ENCODE results near the gene MCF2L2. TPM values are rescaled to one million over a fixed set of nuclear protein-coding genes. Genes with fewer than 3 reads are reported as not detected.

The MCF2L2 gene
- total and polyA plus RNA-seq, 2 donors (not counting 1 experiment from before 2014, with no cell fraction given) = 0.03 to 1.6 TPM

DNA sequence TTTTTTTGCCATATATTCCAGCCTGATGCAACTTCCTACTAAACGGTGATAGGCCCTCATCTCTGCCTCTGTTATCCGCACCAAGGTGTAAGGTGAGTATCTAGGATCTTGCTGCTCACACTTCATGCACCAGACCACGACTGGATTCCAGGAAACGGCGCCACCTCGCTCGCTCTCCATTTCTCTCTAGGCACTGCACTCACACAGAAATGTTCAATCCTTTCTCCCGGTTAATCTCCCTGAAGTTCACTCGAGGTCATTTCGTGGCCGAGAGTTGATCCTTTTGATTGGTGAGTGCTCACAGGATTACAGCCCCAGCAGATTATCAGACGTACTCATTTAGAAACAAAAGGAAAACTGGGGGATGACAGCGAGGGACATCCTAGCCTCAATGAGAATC lies 28.1 kb downstream of the MCF2L2 start:
- Histone ChIP-seq H3K27ac (ENCODE audit: low read length in 2 of 2) (no peak overlapping the region), H3K4me1 (ENCODE audit: control insufficient read depth in 2 of 2, insufficient read depth in 2 of 2, low read length in 2 of 2) (no peaks in the 10 kb centered on the region), H3K9ac (ENCODE audit: low read length) (no peak overlapping the region), H3K27me3 (replicated peaks in 1 of 4; ENCODE audit: control extremely low read depth in 1 of 4, control insufficient read depth in 3 of 4, insufficient read depth in 4 of 4, low read length in 3 of 4) (peaks cover 0 to 8% (median 0%) of the 10 kb centered on the region in 4 experiments), H4K20me1 (ENCODE audit: control insufficient read depth, insufficient read depth, low read length, poor library complexity, severe bottlenecking) (no peaks in the 10 kb centered on the region), H3K4me3 (ENCODE audit: control extremely low read depth in 1 of 5, extremely low read depth in 1 of 5, insufficient read depth in 1 of 5, low read depth in 2 of 5, low read length in 4 of 5) (no peak overlapping the region), H3K4me2 (replicated peaks; ENCODE audit: low read depth, low read length, poor library complexity, severe bottlenecking) (no peak overlapping the region), H2AFZ (ENCODE audit: insufficient read depth, low read depth, low read length, poor library complexity, severe bottlenecking) (no peak overlapping the region), H3K9me3 (ENCODE audit: control extremely low read depth in 1 of 3, control insufficient read depth in 2 of 3, insufficient read depth in 1 of 3, low read length in 2 of 3) (no peaks in the 10 kb centered on the region), H3K36me3 (replicated peaks in 1 of 2; ENCODE audit: control extremely low read depth in 1 of 2, control insufficient read depth in 1 of 2, extremely low read depth in 1 of 2, insufficient read depth in 2 of 2, low read length in 1 of 2) (no peaks in the 10 kb centered on the region), H3K79me2 (ENCODE audit: control insufficient read depth, insufficient read depth, low read length) (no peaks in the 10 kb centered on the region)
- H3K27me3 Mint-ChIP-seq = peaks cover 9% of the 10 kb centered on the region
- TF ChIP-seq, protein P1, sequence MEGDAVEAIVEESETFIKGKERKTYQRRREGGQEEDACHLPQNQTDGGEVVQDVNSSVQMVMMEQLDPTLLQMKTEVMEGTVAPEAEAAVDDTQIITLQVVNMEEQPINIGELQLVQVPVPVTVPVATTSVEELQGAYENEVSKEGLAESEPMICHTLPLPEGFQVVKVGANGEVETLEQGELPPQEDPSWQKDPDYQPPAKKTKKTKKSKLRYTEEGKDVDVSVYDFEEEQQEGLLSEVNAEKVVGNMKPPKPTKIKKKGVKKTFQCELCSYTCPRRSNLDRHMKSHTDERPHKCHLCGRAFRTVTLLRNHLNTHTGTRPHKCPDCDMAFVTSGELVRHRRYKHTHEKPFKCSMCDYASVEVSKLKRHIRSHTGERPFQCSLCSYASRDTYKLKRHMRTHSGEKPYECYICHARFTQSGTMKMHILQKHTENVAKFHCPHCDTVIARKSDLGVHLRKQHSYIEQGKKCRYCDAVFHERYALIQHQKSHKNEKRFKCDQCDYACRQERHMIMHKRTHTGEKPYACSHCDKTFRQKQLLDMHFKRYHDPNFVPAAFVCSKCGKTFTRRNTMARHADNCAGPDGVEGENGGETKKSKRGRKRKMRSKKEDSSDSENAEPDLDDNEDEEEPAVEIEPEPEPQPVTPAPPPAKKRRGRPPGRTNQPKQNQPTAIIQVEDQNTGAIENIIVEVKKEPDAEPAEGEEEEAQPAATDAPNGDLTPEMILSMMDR (IDR thresholded peaks at IDR 0.05) = no peak
- TF ChIP-seq EZH2 (IDR thresholded peaks at IDR 0.05; ENCODE audit: borderline replicate concordance, insufficient read depth, low read depth, low read length, poor library complexity, severe bottlenecking) = no peak
- no peaks in the 10 kb centered on the region for H3K4me1 Mint-ChIP-seq
- no peak overlapping the region for H3K27ac Mint-ChIP-seq
- DNase-seq (no peak), ATAC-seq (ENCODE audit: low read depth) (no peak)
- ChIA-PET POLR2A (no interaction called here), CTCF (no interaction called here)
- intact Hi-C loops (cut with micrococcal nuclease) = no loop called here
- no peak overlapping the region for H3K4me3 Mint-ChIP-seq
- WGBS (ENCODE audit: insufficient coverage) = 94% methylated on average over 7 of the region's 13 CpGs
- H3K9me3 Mint-ChIP-seq (ENCODE audit: insufficient read depth) = no peaks in the 10 kb centered on the region

DNA sequence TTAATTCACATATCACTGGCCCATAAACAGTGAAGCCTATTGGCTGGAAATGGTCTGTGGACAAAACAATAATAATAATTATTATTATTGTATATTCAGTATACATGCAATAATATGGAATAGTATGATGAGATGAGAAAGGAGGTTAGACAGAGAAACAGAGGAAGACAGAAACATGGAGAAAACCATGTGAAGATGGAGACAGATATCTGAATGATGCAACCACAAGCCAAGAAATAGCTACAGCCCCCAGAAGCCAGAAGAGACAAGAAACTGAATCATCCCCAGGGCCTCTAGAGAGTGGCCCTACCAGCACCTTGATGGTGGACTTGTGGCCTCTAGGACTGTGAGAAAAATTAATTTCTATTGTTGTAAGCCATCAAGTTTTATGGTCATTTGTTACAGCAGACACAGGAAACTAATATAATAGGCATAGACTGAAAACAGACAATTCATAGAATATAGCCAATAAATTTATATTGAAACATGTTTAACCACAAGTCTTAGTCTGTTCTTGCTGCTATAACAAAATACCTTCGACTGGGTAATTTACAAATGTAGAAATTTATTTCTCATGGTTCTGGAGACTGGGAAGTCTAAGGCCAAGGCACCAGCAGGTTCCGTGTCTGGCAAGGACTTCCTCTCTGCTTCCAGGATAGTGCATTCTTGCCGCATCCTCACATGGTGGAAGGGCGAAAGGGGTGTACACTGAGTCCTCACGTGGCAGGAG lies 31.6 kb downstream of the MCF2L2 start:
- no peak for TF ChIP-seq EZH2 (IDR thresholded peaks at IDR 0.05; ENCODE audit: borderline replicate concordance, insufficient read depth, low read depth, low read length, poor library complexity, severe bottlenecking)
- TF ChIP-seq, protein P1 (IDR thresholded peaks at IDR 0.05) = no peak
- POLR2A ChIA-PET = no interaction called here
- no peaks in the 10 kb centered on the region for H3K4me1 Mint-ChIP-seq
- no peaks in the 10 kb centered on the region for H3K9me3 Mint-ChIP-seq (ENCODE audit: insufficient read depth)
- CTCF ChIA-PET = no interaction called here
- Histone ChIP-seq H3K27me3 (replicated peaks in 1 of 4; ENCODE audit: control extremely low read depth in 1 of 4, control insufficient read depth in 3 of 4, insufficient read depth in 4 of 4, low read length in 3 of 4) (peaks cover 0 to 8% (median 3%) of the 10 kb centered on the region in 4 experiments), H2AFZ (ENCODE audit: insufficient read depth, low read depth, low read length, poor library complexity, severe bottlenecking) (no peak overlapping the region), H3K9me3 (ENCODE audit: control extremely low read depth in 1 of 3, control insufficient read depth in 2 of 3, insufficient read depth in 1 of 3, low read length in 2 of 3) (no peaks in the 10 kb centered on the region), H3K27ac (ENCODE audit: low read length in 2 of 2) (no peak overlapping the region), H3K4me3 (ENCODE audit: control extremely low read depth in 1 of 5, extremely low read depth in 1 of 5, insufficient read depth in 1 of 5, low read depth in 2 of 5, low read length in 4 of 5) (no peak overlapping the region), H3K36me3 (replicated peaks in 1 of 2; ENCODE audit: control extremely low read depth in 1 of 2, control insufficient read depth in 1 of 2, extremely low read depth in 1 of 2, insufficient read depth in 2 of 2, low read length in 1 of 2) (no peaks in the 10 kb centered on the region), H3K4me2 (replicated peaks; ENCODE audit: low read depth, low read length, poor library complexity, severe bottlenecking) (no peak overlapping the region), H3K4me1 (ENCODE audit: control insufficient read depth in 2 of 2, insufficient read depth in 2 of 2, low read length in 2 of 2) (no peaks in the 10 kb centered on the region), H3K9ac (ENCODE audit: low read length) (no peak overlapping the region), H3K79me2 (ENCODE audit: control insufficient read depth, insufficient read depth, low read length) (no peaks in the 10 kb centered on the region), H4K20me1 (ENCODE audit: control insufficient read depth, insufficient read depth, low read length, poor library complexity, severe bottlenecking) (no peaks in the 10 kb centered on the region)
- no peak overlapping the region for H3K27ac Mint-ChIP-seq
- no peak overlapping the region for H3K4me3 Mint-ChIP-seq
- H3K27me3 Mint-ChIP-seq = peaks cover 31% of the 10 kb centered on the region
- DNase-seq (no peak), ATAC-seq (ENCODE audit: low read depth) (no peak)
- intact Hi-C loops (cut with micrococcal nuclease) = no loop called here
- WGBS (ENCODE audit: insufficient coverage) = 100% methylated on average over 2 of the region's 5 CpGs

All from B cell (primary cell).